ENCODE measurements around the gene FPGS.
"Not testable (repeated sequence)": the region's sequence is repeated elsewhere in the genome, so short reads cannot be mapped to it uniquely, and the experiment has no call there.

FPGS gene

GRCh38 chr9:127771570-127772189, 31.0 kb upstream of the FPGS start:
- DNase-seq, result no peak

DNA sequence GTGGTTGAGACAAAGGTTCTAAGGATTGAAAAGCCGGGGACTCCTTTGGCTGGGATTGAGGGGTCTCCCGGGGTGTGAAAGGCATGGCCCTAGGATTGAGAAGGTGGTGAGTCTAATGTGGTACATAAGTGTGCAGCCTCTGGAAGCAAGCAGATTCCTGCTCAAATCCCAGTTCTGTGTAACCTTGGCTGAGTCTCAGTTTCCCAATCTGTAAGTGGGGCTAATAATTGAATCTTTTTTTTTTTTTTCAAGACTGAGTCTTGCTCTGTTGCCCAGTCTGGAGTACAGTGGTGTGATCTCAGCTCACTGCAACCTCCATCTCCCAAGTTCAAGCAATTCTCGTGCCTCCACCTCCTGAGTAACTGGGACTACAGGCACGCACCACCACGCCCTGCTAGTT, 30.1 kb upstream of the FPGS start:
- no peak for DNase-seq

- DNase-seq, result no peak
Observed at GRCh38 chr9:127773272-127773671, 29.4 kb upstream of the FPGS start.

GRCh38 chr9:127773981-127774380, 28.7 kb upstream of the FPGS start:
- no peak for DNase-seq

GRCh38 chr9:127776195-127776923, 26.3 kb upstream of the FPGS start:
- DNase-seq, result peak; percentile 90

DNA sequence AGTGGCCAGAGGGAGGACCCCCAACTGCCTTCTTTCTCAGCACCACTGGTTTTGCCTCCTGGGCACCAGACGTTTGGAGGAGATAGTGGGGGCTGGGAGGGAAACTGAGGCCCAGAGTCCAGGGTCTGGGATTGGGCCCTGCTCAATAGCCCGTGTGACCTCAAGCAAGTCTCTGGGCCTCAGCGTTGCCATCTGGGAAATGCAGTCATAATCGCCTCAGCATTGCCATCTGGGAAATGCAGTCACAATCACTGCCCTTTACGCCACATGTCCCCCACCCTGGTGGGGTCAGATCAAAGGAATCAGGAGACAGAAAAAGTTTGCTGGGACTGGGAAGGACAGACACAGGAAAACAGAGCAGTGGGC, 25.8 kb upstream of the FPGS start:
- DNase-seq, result peak; percentile 64

DNA sequence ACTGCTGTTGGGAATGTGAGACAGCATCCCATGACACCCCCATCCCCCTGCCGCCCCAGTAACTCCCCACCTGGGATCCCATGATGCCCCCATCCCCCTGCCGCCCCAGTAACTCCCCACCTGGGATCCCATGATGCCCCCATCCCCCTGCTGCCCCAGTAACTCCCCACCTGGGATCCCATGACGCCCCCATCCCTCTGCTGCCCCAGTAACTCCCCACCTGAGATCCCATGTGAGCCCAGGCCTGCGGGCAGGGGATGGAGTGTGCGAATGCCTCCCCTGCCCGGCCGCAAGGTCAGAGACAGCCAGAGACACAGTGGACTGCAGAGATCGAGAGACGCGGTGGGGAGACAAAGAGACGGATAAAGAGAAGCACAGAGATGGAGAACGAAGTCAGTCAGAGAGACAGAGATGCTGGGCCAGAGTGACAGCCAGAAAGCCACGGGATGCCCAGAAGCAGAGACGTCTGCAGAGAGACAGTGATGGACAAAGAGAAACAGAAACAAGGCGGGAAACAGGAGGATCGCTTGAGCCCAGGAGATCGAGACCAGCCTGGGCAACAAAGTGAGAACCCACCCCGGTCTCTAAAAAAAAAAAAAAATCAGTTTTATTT, 25.2 kb upstream of the FPGS start:
- peak; percentile 44 for DNase-seq

GRCh38 chr9:127778280-127779135, 24.2 kb upstream of the FPGS start, which contains the start of gene SH2D3C:
Gene SH2D3C (minus strand): TSS chr9:127778666. CDS start chr9:127778627, 39 bp downstream.
- DNase-seq, result peak; percentile 72

DNA sequence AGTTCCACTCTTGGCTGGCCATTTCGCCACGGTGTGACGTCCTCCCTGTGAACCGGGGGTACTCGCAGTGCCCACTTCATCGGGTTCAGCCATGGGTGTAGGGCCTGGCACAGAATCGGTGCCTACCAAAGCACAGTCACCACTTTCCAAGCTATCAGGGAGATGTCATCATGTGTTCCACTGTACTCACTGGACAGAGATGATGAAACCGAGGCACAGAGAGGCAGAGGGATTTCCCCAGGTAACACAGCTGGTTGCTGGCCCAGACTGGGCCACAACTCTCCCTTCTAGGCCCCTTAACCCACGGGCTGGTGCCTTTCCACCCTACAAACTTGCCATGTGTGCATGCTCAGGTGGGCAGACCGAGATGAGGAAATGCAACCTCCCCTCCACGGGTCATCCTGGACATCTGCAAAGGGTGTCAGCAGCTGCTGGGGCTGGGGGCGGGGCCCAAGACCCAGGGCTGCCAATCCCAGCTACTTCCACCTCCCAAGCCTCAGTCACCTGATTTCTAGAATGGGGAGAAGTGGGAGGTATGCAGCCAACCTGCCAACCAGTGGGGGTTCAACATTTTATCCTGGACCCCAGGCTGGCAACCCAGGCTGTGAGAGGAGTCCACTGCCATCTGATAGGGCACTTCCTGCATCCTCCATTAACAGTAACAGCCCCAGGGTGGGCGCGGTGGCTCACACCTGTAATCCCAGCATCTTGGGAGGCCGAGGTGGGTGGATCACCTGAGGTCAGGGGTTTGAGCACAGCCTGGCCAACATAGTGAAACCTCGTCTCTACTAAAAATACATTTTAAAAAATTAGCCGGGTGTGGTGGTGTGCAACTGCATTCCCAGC, 23.3 kb upstream of the FPGS start:
- peak; percentile 86 for DNase-seq

DNA sequence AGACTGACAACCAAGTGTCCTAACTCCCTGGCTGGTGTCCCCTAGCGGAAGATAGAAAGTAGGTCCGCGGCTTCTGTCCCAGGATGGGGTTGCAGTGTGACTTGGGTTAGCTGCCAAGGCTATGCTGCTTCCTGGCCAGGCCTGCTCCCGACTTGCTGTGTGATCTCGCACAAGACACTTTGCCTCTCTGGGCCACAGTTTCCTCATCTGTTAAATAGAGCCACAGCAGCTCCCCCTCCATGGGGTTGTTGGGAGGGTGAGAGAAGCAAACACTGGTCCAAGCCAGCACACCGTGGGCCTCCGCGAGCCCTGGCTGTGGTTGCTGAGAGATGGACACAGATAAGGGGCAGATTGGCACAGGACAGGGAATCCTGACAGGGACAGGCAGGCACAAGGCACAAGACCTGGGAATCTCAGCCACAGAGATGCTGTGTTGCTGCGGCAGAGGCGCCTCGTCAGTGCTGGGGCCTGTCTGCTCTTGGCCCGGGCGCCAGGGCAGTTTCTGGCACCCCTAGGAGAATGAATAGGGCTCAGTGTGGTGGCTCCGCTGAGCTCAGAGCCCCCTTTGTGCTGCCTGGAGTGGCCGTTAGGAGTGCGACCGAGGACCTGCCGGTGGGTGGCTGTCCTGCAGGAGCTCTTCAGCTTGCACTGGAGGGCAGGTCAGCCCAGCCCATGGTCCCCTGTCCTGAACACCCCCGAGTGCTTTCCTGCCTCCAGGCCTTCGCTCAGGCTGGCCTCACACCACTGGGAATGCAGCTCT, 22.4 kb upstream of the FPGS start:
- DNase-seq, result no peak

GRCh38 chr9:127780909-127781308, 21.8 kb upstream of the FPGS start:
- DNase-seq, result not testable (repeated sequence)

GRCh38 chr9:127781806-127782205, 20.9 kb upstream of the FPGS start:
- no peak for DNase-seq

DNA sequence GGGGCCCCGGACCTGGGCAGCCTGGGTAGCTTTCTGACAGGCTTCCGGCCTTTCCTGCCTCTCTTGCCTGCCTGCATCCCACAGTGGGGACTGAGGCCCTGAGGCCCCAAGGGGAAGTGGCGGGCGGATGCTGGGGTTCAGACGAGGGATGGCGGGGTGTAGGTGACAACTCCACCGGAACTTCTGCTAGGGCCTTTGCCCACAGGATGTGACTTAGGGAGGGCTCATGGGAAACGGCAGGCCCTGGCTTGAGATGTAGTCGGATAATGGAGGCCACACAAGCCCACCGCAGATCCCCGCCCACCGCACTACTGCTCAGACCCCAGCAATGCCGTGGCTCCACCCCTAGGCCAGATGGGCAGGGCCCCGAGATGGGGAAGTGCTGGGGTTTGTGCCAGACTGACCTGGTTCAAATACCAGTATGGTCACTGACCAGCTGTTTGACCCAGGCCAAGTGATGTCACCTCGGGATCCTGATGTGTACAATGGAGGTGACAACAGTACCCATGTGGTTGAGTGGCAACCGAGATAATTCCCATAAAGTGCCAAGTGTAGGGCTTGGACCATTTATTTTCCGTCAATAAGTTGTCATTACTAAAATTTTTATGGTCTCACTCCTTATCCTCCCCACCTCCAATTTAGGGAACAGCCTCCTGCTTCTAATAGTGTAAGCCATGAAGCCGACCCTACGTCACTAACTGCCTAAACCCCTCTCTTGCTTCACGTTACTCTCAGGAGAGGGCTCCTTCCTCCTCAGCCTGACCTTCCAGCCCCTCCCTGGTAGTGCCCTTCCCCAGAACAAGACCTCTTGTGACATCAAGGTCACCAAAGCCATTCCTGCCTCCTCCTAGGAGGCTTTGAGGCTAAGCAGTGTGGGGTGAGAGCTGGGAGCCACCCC, 19.3 kb upstream of the FPGS start:
- peak; percentile 93 for DNase-seq

DNA sequence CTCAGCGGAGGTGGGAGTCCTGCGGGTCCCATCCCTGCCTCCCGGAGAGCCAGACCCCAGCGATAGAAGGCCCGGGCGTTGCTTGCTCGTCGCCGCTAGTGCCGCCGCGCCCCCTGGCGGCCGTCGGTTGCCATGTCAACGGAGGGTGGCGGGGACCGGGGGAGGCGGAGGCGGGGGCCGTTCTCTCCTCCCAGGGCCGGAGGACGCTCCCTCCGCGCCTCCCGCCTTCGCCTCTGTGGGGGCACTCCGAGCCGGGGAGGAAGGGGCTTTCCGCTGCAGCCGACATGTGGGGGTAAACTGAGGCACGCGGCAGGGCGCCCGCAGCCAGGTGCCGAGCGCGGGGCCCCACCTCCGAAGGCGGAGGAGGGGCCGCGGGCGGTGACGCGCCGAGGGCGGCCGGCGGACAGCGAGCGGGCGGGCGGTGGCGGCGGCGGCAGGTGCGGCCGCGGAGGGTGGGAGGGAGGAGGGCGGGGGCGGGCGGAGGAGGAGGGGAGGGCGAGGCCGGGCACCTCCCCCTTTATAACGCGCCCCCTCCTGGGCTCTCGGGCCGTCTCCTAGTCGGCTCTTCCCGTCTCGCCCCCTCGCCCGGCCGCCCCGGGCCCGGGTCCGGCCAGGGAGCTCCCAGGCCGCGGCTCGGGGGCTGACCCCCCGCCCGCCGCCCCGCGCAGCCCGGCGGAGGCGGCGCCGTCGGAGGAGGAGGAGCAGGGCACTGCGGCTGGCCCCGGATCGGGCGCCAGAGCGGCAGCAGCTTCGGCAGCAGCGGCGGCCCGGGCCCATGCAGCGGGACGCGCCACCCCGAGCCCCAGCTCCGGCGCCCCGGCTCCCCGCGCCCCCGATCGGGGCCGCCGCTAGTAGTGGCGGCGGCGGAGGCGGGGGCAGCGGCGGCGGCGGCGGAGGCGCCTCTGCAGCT, 17.4 kb upstream of the FPGS start:
- DNase-seq, result peak; percentile 92

- DNase-seq, result peak; percentile 95
Observed at GRCh38 chr9:127785933-127786772, 16.5 kb upstream of the FPGS start, which contains the start of gene CDK9. Gene CDK9 (plus strand): TSS chr9:127786034. CDS start chr9:127786149, 115 bp downstream.

- DNase-seq, result no peak
Observed at GRCh38 chr9:127786773-127787104, 15.9 kb upstream of the FPGS start.

DNA sequence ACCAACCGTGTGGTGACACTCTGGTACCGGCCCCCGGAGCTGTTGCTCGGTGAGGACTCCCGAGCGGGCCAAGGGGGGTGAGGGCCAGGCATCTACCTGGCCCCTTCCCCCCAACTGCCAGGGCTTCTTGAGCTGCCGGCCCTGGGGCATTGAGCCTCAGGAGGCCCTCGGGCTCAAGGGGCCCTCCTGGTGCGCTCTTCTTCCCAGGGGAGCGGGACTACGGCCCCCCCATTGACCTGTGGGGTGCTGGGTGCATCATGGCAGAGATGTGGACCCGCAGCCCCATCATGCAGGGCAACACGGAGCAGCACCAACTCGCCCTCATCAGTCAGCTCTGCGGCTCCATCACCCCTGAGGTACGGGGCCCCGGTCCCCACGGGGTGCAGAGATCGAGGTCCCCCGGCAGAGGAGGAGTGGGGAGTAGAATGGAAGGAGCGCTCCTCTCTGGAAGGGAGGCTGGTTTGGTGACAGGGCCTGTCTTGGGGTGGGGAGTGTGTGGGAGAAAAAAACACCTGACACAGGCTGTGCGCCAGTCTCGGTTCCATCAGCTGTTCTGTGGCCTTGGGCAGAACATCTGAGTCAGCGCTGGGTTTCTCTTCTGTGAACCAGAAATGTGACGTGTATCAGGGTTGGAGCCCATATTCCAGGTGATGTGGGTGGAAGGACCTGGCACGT, 14.2 kb upstream of the FPGS start:
- peak; percentile 66 for DNase-seq

- no peak for DNase-seq
Observed at GRCh38 chr9:127789179-127789578, 13.5 kb upstream of the FPGS start.

Measured in activated CD4-positive, alpha-beta T cell treated with anti-CD3 and anti-CD28 coated beads, Interleukin-10, Interleukin-2, amounts not matched to agents 100 ng/mL and 50 ng/mL, durations not matched to agents 16 hours and 8 hours (primary cell).